HepG2 (cell line): ENCODE measurements around the gene UNC5C.

Source experiments
- FOSL2 ChIP-seq: sonication (generic); formaldehyde crosslinking; IDR thresholded peaks from 2 replicates; pipeline ENCODE4 v1.4.0; 2020; ENCODE audit warnings: missing genetic modification reagents
- MEIS1 ChIP-seq: sonication (generic); formaldehyde crosslinking; IDR thresholded peaks from 2 replicates; pipeline ENCODE4 v1.9.0; 2021; ENCODE audit warnings: mild to moderate bottlenecking, missing genetic modification reagents, moderate library complexity, borderline replicate concordance
- NFRKB ChIP-seq: fragments of 450-650 bp; IDR thresholded peaks from 2 replicates; pipeline ENCODE4 v1.6.1; 2017
- RAD21 ChIP-seq: fragments of 450-650 bp; formaldehyde crosslinking; IDR thresholded peaks from 2 replicates; pipeline ENCODE4 v1.5.0; 2020; ENCODE audit warnings: mild to moderate bottlenecking
- TBL1XR1 ChIP-seq: fragments of 150-350 bp; IDR thresholded peaks from 2 replicates; pipeline ENCODE4 v1.6.1; 2014; ENCODE audit warnings: borderline replicate concordance, low read length; ENCODE audit not compliant: partially characterized antibody
- TCF7 ChIP-seq: sonication (generic); IDR thresholded peaks from 2 replicates; pipeline ENCODE4 v1.6.1; 2016; ENCODE audit warnings: antibody characterized with exemption, low read depth
- TGIF2 ChIP-seq: IDR thresholded peaks from 2 replicates; pipeline ENCODE4 v1.6.1; 2016; ENCODE audit warnings: control low read depth, missing compliant biosample characterization
- ZNF292 ChIP-seq: sonication (generic); formaldehyde crosslinking; IDR thresholded peaks from 2 replicates; pipeline ENCODE4 v1.8.1; 2022; ENCODE audit warnings: mild to moderate bottlenecking, low read depth, missing genetic modification reagents, borderline replicate concordance
- ZNF33A ChIP-seq: sonication (generic); formaldehyde crosslinking; IDR thresholded peaks from 2 replicates; pipeline ENCODE4 v1.5.1; 2020; ENCODE audit warnings: missing genetic modification reagents, mild to moderate bottlenecking, moderate library complexity, borderline replicate concordance
- ZNF652 ChIP-seq: IDR thresholded peaks from 2 replicates; pipeline ENCODE4 v1.6.1; 2016; ENCODE audit warnings: low read depth, borderline replicate concordance
- TF ChIP-seq, protein P1 (sequence below): sonication (generic); formaldehyde crosslinking; IDR thresholded peaks from 2 replicates; pipeline ENCODE4 v1.5.0; 2020; ENCODE audit warnings: mild to moderate bottlenecking, missing genetic modification reagents, moderate library complexity
- TF ChIP-seq, protein P2 (sequence below): sonication (generic); formaldehyde crosslinking; IDR thresholded peaks from 2 replicates; pipeline ENCODE4 v1.4.0; 2020; ENCODE audit warnings: missing genetic modification reagents, borderline replicate concordance
- TF ChIP-seq, protein P3 (sequence below): IDR thresholded peaks from 2 replicates; pipeline ENCODE4 v1.6.1; 2012; ENCODE audit warnings: low read depth, low read length, improper control_type of control experiment

DNA sequence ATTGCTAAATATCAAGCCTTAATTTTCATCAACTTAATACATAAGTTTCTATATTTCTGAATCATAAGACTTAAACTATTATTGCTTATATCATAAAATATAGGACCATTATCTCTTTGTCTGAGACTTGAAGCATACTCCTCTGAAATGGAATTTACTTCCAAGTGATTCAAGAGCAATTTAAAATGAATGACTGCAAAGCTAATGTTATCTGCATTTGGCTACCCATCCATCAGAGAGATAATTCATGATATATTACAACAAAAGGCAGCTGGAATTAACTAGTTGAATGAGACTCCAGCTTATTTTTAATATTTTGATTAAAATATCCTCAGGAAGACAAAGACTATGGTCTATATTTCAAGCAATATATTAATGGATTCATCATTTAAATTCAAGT is 208.6 kb downstream of the UNC5C start:
- TF ChIP-seq FOSL2 (CRISPR knock-in tag) (no peak), NFRKB (no peak), MEIS1 (CRISPR knock-in tag) (no peak), TCF7 (no peak), ZNF33A (CRISPR knock-in tag) (no peak), RAD21 (CRISPR knock-in tag) (no peak), ZNF292 (CRISPR knock-in tag) (no peak), ZNF652 (CRISPR knock-in tag) (no peak), TGIF2 (no peak), TBL1XR1 (no peak)
- TF ChIP-seq, protein P1, sequence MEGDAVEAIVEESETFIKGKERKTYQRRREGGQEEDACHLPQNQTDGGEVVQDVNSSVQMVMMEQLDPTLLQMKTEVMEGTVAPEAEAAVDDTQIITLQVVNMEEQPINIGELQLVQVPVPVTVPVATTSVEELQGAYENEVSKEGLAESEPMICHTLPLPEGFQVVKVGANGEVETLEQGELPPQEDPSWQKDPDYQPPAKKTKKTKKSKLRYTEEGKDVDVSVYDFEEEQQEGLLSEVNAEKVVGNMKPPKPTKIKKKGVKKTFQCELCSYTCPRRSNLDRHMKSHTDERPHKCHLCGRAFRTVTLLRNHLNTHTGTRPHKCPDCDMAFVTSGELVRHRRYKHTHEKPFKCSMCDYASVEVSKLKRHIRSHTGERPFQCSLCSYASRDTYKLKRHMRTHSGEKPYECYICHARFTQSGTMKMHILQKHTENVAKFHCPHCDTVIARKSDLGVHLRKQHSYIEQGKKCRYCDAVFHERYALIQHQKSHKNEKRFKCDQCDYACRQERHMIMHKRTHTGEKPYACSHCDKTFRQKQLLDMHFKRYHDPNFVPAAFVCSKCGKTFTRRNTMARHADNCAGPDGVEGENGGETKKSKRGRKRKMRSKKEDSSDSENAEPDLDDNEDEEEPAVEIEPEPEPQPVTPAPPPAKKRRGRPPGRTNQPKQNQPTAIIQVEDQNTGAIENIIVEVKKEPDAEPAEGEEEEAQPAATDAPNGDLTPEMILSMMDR (CRISPR knock-in tag) = no peak
- TF ChIP-seq, protein P2, sequence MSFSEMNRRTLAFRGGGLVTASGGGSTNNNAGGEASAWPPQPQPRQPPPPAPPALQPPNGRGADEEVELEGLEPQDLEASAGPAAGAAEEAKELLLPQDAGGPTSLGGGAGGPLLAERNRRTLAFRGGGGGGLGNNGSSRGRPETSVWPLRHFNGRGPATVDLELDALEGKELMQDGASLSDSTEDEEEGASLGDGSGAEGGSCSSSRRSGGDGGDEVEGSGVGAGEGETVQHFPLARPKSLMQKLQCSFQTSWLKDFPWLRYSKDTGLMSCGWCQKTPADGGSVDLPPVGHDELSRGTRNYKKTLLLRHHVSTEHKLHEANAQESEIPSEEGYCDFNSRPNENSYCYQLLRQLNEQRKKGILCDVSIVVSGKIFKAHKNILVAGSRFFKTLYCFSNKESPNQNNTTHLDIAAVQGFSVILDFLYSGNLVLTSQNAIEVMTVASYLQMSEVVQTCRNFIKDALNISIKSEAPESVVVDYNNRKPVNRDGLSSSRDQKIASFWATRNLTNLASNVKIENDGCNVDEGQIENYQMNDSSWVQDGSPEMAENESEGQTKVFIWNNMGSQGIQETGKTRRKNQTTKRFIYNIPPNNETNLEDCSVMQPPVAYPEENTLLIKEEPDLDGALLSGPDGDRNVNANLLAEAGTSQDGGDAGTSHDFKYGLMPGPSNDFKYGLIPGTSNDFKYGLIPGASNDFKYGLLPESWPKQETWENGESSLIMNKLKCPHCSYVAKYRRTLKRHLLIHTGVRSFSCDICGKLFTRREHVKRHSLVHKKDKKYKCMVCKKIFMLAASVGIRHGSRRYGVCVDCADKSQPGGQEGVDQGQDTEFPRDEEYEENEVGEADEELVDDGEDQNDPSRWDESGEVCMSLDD (CRISPR knock-in tag) = no peak
- TF ChIP-seq, protein P3, sequence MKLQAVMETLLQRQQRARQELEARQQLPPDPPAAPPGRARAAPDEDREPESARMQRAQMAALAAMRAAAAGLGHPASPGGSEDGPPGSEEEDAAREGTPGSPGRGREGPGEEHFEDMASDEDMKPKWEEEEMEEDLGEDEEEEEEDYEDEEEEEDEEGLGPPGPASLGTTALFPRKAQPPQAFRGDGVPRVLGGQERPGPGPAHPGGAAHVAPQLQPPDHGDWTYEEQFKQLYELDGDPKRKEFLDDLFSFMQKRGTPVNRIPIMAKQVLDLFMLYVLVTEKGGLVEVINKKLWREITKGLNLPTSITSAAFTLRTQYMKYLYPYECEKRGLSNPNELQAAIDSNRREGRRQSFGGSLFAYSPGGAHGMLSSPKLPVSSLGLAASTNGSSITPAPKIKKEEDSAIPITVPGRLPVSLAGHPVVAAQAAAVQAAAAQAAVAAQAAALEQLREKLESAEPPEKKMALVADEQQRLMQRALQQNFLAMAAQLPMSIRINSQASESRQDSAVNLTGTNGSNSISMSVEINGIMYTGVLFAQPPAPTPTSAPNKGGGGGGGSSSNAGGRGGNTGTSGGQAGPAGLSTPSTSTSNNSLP = no peak
